Endothelial cell of umbilical vein (primary cell): Measurements from ENCODE around the gene FBXO9. TPM values are rescaled to one million over a fixed set of nuclear protein-coding genes. Genes with fewer than 3 reads are reported as not detected.

Experiments used
- BruUV-seq: library from RNA; stranded (reverse); fragments of 400-500 nt; replicated peaks from 2 replicates; lab custom pipeline; 2021; lab: Mats Ljungman, UMichigan
- CTCF ChIA-PET: fragments of 300-600, 350-600 bp; sonication (Branson Sonifier 250); formaldehyde crosslinking; loops from one replicate; lab custom pipeline; 2021; ENCODE audit warnings: antibody characterized with exemption, inconsistent platforms; lab: Charles Lee
- POLR2A ChIA-PET: fragments of 300-600, 350-600 bp; sonication (Branson Sonifier 250); formaldehyde crosslinking; loops from one replicate; lab custom pipeline; 2021; ENCODE audit warnings: antibody characterized with exemption, inconsistent platforms; lab: Charles Lee
- DNase-seq: peaks from one replicate; pipeline ENCODE4 v3.0.0-alpha.2; 2011; ENCODE audit warnings: low read depth, low spot score
- FAIRE-seq: peaks from 2 replicates; lab custom pipeline; 2011; peaks lifted over from hg19 to GRCh38; lab: Jason Lieb, UNC
- H2AFZ ChIP-seq: 2 replicates; pipeline ENCODE4 v1.6.0; 2012; ENCODE audit warnings: low read depth, low read length, control low read depth, inconsistent platforms
- H3K27ac ChIP-seq: 2 replicates; pipeline ENCODE4 v1.5.1; 2011; ENCODE audit warnings: low read depth, mild to moderate bottlenecking, control low read depth, low read length, moderate library complexity; ENCODE audit not compliant: insufficient read depth
- H3K27me3 ChIP-seq, 2 experiments: 2 replicates each; pipeline versions ENCODE4 v1.6.0 to v1.6.1; 2011; ENCODE audit warnings: low read length in 2 of 2, mixed read lengths in 1 of 2; ENCODE audit not compliant: control insufficient read depth in 2 of 2, insufficient read depth in 2 of 2
- H3K36me3 ChIP-seq, 2 experiments: 2 replicates in 1 of 2; 3 replicates in 1 of 2; pipeline ENCODE4 v1.5.1; 2011; ENCODE audit warnings: low read length in 2 of 2, mild to moderate bottlenecking in 1 of 2, moderate library complexity in 1 of 2; ENCODE audit not compliant: control insufficient read depth in 2 of 2, insufficient read depth in 2 of 2; ENCODE audit errors: extremely low read depth in 1 of 2
- H3K4me1 ChIP-seq: 3 replicates; pipeline ENCODE4 v1.5.1; 2011; ENCODE audit warnings: mild to moderate bottlenecking, low read length; ENCODE audit not compliant: control insufficient read depth, insufficient read depth; ENCODE audit errors: extremely low read depth
- H3K4me2 ChIP-seq: 2 replicates; pipeline ENCODE4 v1.6.1; 2011; ENCODE audit warnings: low read length, control low read depth, mixed read lengths; ENCODE audit not compliant: insufficient read depth
- H3K4me3 ChIP-seq, 3 experiments: fragments of 200-600 bp in 1 of 3; sonication (generic), shearing (Covaris generic) in 1 of 3; replicated peaks in 1 of 3; 2 replicates each; pipeline ENCODE4 v1.5.1; 2011 to 2016; ENCODE audit warnings: control low read depth in 3 of 3, low read length in 3 of 3, mild to moderate bottlenecking in 2 of 3, inconsistent platforms in 1 of 3, low read depth in 1 of 3, moderate library complexity in 1 of 3; ENCODE audit not compliant: insufficient read depth in 1 of 3
- H3K79me2 ChIP-seq: 2 replicates; pipeline ENCODE4 v1.6.0; 2012; ENCODE audit warnings: low read length, inconsistent platforms; ENCODE audit not compliant: control insufficient read depth, insufficient read depth
- H3K9ac ChIP-seq: replicated peaks from 2 replicates; pipeline ENCODE3; 2011; ENCODE audit warnings: low read length, control low read depth; ENCODE audit not compliant: insufficient read depth; ENCODE audit errors: extremely low read depth
- H3K9me1 ChIP-seq: replicated peaks from 3 replicates; pipeline ENCODE4 v1.6.0; 2011; ENCODE audit warnings: mild to moderate bottlenecking, low read length; ENCODE audit not compliant: control insufficient read depth, insufficient read depth; ENCODE audit errors: extremely low read depth
- H3K9me3 ChIP-seq: replicated peaks from 2 replicates; pipeline ENCODE4 v1.5.1; 2012; ENCODE audit warnings: low read length, inconsistent platforms; ENCODE audit not compliant: control insufficient read depth, insufficient read depth
- H4K20me1 ChIP-seq: replicated peaks from 2 replicates; pipeline ENCODE3; 2011; ENCODE audit warnings: mild to moderate bottlenecking, low read length; ENCODE audit not compliant: control insufficient read depth, insufficient read depth; ENCODE audit errors: extremely low read depth
- EZH2 ChIP-seq: IDR thresholded peaks from 2 replicates; pipeline ENCODE4 v1.6.1; 2012; ENCODE audit warnings: borderline replicate concordance, low read depth, mild to moderate bottlenecking, moderate library complexity, low read length, inconsistent platforms; ENCODE audit not compliant: severe bottlenecking
- FOS ChIP-seq: IDR thresholded peaks from 2 replicates; pipeline ENCODE4 v1.6.1; 2011; ENCODE audit warnings: mild to moderate bottlenecking, low read length, moderate library complexity, borderline replicate concordance; ENCODE audit not compliant: insufficient read depth
- GATA2 ChIP-seq: IDR thresholded peaks from 2 replicates; pipeline ENCODE4 v1.7.0; 2011; ENCODE audit warnings: low read depth, mild to moderate bottlenecking, moderate library complexity, mixed read lengths, low read length; ENCODE audit not compliant: insufficient read length, insufficient read depth
- JUN ChIP-seq: IDR thresholded peaks from 2 replicates; pipeline ENCODE4 v1.6.1; 2011; ENCODE audit warnings: borderline replicate concordance, low read depth; ENCODE audit not compliant: insufficient read length, insufficient read depth
- MYC ChIP-seq: IDR thresholded peaks from one replicate; pipeline ENCODE4 v1.6.1; 2011; ENCODE audit warnings: mild to moderate bottlenecking, low read depth, low read length
- POLR2A ChIP-seq: IDR thresholded peaks from 2 replicates; pipeline ENCODE4 v1.6.1; 2012; ENCODE audit warnings: low read depth, mild to moderate bottlenecking, control low read depth, low read length
- POLR2AphosphoS5 ChIP-seq: IDR thresholded peaks from 2 replicates; pipeline ENCODE4 v1.6.1; 2012; ENCODE audit warnings: low read depth, mild to moderate bottlenecking, control low read depth, low read length, moderate library complexity; ENCODE audit not compliant: insufficient read depth
- dilution Hi-C: fragments of 300-500 bp; cut with MboI; formaldehyde crosslinking; loops from one replicate; pipeline ENCODE4 v1.15.0; 2019; ENCODE audit warnings: low sequenced_read_pairs; ENCODE audit not compliant: extremely low pct_ligation_motif_present
- intact Hi-C: fragments of 100-400 bp; cut with micrococcal nuclease; formaldehyde crosslinking; loops from one replicate; pipeline ENCODE4 v1.10.0; 2022
- polyA plus RNA-seq, 4 experiments: library from polyadenylated mRNA; depleted of rRNA in 3 of 4; stranded (reverse) in 3 of 4; unstranded in 1 of 4; fragments of >200 nt; gene quantifications; 2 replicates each; pipeline versions ENCODE4 v1.2.1 to v1.2.3, GENCODE V29; 2011 to 2012; ENCODE audit warnings: missing spikeins in 1 of 4
- total RNA-seq: library from RNA; stranded (reverse); gene quantifications from 2 replicates; pipeline ENCODE4 v1.2.3, GENCODE V29; 2021
- TF ChIP-seq, protein P1 (sequence below): IDR thresholded peaks from 2 replicates; pipeline ENCODE4 v1.6.1; 2011; ENCODE audit not compliant: insufficient read depth, insufficient read length
- TF ChIP-seq, protein P2 (sequence below), 2 donors: IDR thresholded peaks; 1 replicate in 1 of 2; 2 replicates in 1 of 2; pipeline ENCODE4 v1.5.1; 2011; ENCODE audit warnings: low read length in 2 of 2, mild to moderate bottlenecking in 2 of 2, moderate library complexity in 2 of 2, control low read depth in 1 of 2, inconsistent platforms in 1 of 2, low read depth in 1 of 2; ENCODE audit not compliant: insufficient read depth in 1 of 2; ENCODE audit errors: extremely low read depth in 1 of 2

FBXO9 gene
- total and polyA plus RNA-seq, 2 donors (not counting 3 experiments of a cell fraction or from before 2014, with no cell fraction given), result 48.1 to 58.9 TPM

DNA sequence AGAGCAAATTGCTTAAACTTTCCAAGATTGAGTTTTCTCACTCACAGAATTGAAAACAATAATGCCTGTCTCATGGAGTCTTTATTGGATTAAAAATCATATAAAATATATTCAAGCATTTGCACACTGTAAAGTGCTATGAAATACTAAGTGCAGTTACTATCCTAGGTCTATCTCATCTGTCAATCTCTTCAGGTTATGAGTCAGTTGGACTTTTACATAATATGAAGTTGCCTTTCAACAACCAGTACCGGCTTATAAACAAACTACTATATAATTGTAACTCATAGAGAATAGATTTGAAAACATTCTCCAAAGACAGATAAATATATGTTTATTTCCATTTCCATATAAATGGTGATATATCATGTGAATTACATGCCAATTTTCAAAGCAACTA is 49.7 kb upstream of the FBXO9 start:
- Histone ChIP-seq H4K20me1 (no peaks in the 10 kb centered on the region), H2AFZ (no peak overlapping the region), H3K27ac (no peak overlapping the region), H3K79me2 (no peaks in the 10 kb centered on the region), H3K9ac (no peak overlapping the region), H3K4me2 (no peak overlapping the region), H3K9me3 (no peaks in the 10 kb centered on the region), H3K9me1 (no peaks in the 10 kb centered on the region), H3K4me1 (no peaks in the 10 kb centered on the region), H3K4me3 (no peak overlapping the region), H3K36me3 (peaks cover 2 to 32% of the 10 kb centered on the region in 2 experiments), H3K27me3 (no peaks in the 10 kb centered on the region)
- dilution Hi-C loops, result no loop called here
- CTCF ChIA-PET, result interaction anchor here (1.2 to 1.7 kb wide), 2 partner anchors 10 to 19 kb away, joined by 4 to 6 read pairs; no protein-coding TSS in a partner anchor
- POLR2A ChIA-PET, result no interaction called here
- intact Hi-C loops, result no loop called here
- no TSS peak for BruUV-seq
- DNase-seq (no peak), FAIRE-seq (no peak)
- TF ChIP-seq, protein P1, sequence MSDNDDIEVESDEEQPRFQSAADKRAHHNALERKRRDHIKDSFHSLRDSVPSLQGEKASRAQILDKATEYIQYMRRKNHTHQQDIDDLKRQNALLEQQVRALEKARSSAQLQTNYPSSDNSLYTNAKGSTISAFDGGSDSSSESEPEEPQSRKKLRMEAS, result no peak
- TF ChIP-seq POLR2AphosphoS5 (no peak), FOS (no peak), POLR2A (no peak), MYC (no peak), EZH2 (no peak), JUN (no peak), GATA2 (no peak)
- TF ChIP-seq, protein P2, sequence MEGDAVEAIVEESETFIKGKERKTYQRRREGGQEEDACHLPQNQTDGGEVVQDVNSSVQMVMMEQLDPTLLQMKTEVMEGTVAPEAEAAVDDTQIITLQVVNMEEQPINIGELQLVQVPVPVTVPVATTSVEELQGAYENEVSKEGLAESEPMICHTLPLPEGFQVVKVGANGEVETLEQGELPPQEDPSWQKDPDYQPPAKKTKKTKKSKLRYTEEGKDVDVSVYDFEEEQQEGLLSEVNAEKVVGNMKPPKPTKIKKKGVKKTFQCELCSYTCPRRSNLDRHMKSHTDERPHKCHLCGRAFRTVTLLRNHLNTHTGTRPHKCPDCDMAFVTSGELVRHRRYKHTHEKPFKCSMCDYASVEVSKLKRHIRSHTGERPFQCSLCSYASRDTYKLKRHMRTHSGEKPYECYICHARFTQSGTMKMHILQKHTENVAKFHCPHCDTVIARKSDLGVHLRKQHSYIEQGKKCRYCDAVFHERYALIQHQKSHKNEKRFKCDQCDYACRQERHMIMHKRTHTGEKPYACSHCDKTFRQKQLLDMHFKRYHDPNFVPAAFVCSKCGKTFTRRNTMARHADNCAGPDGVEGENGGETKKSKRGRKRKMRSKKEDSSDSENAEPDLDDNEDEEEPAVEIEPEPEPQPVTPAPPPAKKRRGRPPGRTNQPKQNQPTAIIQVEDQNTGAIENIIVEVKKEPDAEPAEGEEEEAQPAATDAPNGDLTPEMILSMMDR (IDR thresholded peaks at IDR 0.05; ENCODE audit: extremely low read depth in 1 of 2, insufficient read depth in 1 of 2, low read depth in 1 of 2, low read length in 2 of 2), result no peak
